IPS-18a (cell line): ENCODE measurements around the gene SYNGR2.
A peak's percentile ranks its signal among the peaks of the same experiment; 100 is the strongest.

Source experiments
- H3K27ac ChIP-seq: one replicate; pipeline ENCODE4 v1.5.1; 2013; ENCODE audit warnings: low read length
- H3K27me3 ChIP-seq: one replicate; pipeline ENCODE4 v1.6.1; 2013; ENCODE audit warnings: mild to moderate bottlenecking, low read length; ENCODE audit not compliant: control insufficient read depth, insufficient read depth
- H3K36me3 ChIP-seq: one replicate; pipeline ENCODE4 v1.6.1; 2013; ENCODE audit warnings: low read depth, low read length; ENCODE audit not compliant: control insufficient read depth
- H3K4me1 ChIP-seq: one replicate; pipeline ENCODE4 v1.6.1; 2013; ENCODE audit warnings: low read depth, low read length; ENCODE audit not compliant: control insufficient read depth
- H3K4me3 ChIP-seq: one replicate; pipeline ENCODE4 v1.5.1; 2013; ENCODE audit warnings: low read length
- H3K9ac ChIP-seq: one replicate; pipeline ENCODE4 v1.6.1; 2013; ENCODE audit warnings: mild to moderate bottlenecking, low read length, moderate library complexity
- H3K9me3 ChIP-seq: one replicate; pipeline ENCODE4 v1.6.1; 2013; ENCODE audit warnings: low read depth, low read length; ENCODE audit not compliant: control insufficient read depth

The SYNGR2 gene

DNA sequence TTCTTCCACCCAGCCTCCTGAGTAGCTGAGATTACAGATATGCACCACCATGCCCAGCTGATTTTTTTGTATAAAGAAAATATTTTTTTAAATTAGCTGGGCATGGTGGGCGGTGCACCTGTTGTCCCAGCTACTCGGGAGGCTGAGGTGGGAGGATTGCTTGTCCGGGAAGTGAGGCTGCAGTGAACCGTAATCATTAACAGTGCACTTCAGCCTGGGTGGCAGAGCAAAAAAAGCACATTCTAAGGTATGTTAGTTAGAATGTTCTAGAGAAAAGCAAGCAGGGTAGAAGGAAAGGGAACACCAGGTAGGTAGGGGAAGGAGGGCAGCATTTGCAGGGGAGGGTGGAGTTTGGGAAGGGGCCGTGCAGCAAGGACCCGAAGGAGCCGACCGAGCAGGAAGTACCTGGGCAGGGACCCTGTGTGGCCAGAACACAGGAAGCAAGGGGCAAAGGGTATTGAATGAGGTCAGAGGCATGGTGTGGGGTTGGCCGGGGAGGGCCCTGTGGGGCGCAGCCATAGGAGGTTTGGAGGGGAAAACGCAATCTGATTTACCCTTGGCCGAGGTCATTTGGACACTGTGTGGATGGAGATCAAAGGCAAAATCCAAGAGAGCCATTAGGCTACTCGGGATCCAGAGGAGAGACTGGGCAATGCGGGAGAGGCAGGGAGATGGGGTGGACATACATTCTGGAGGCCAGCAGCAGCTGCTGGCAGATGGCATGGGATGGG lies 19.9 kb upstream of the SYNGR2 start:
- no peaks in the 10 kb centered on the region for H3K4me1 ChIP-seq
- no peaks in the 10 kb centered on the region for H3K36me3 ChIP-seq
- no peak overlapping the region for H3K4me3 ChIP-seq
- no peaks in the 10 kb centered on the region for H3K27me3 ChIP-seq
- no peaks in the 10 kb centered on the region for H3K9me3 ChIP-seq
- no peak overlapping the region for H3K9ac ChIP-seq
- no peak overlapping the region for H3K27ac ChIP-seq

DNA sequence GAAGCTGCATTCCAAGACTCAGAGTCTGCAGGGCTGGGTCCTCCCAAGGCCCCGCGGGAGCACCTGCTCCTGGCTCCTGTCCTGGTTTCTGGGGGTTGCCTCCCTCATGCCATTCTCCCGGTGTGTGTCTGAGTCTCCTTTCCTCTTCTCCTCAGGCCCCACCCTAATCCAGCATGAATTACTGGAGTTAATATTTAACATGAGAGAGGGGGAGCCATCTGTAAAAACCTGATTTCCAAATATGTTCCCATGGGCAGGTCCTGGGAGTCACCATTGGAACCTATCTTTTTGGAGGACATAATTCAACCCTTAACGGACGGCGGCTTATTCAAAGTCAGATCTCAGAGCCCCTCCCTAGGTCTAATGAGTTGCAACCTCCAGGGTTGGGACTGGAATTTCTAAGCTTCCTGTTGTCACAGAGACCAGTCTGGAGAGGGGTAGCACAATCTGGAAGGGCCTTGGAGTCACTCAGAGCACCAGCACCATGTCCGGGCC lies 16.8 kb upstream of the SYNGR2 start:
- no peaks in the 10 kb centered on the region for H3K9me3 ChIP-seq
- H3K4me1 ChIP-seq = no peaks in the 10 kb centered on the region
- H3K9ac ChIP-seq = no peak overlapping the region
- no peaks in the 10 kb centered on the region for H3K36me3 ChIP-seq
- no peak overlapping the region for H3K27ac ChIP-seq
- no peak overlapping the region for H3K4me3 ChIP-seq
- H3K27me3 ChIP-seq = no peaks in the 10 kb centered on the region

GRCh38 chr17:78154903-78155811 lies 13.2 kb upstream of the SYNGR2 start:
- Histone ChIP-seq H3K36me3 (no peaks in the 10 kb centered on the region), H3K4me3 (no peak overlapping the region), H3K4me1 (no peaks in the 10 kb centered on the region), H3K27ac (no peak overlapping the region), H3K9ac (no peak overlapping the region), H3K27me3 (no peaks in the 10 kb centered on the region), H3K9me3 (no peaks in the 10 kb centered on the region)

DNA sequence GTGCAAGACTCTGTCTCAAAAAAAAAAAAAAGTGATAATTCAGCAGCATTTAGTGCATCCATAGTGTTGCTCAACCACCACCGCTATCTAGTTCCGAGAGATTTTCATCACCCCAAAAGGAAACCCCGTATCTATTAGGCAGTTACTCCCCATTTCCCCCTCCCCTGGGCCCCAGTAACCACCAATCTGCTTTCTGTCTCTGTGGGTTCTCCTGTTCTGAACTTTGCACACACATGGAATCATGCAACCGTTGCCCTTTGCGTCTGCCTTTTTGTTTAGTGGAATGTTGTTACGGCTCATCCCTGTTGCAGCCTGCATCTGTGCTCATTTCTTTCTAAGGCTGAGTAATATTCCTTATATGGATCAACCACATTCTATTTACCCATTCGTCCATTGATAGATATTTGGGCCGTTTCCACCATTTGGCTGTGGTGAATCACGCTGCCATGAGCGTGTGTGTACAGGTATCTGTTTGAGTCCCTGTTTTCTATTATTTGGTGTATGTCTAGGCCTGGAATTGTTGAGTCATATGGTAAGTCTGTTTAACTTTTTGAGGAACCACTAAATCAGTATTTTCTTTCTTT lies 8.7 kb upstream of the SYNGR2 start:
- no peak overlapping the region for H3K27ac ChIP-seq
- H3K36me3 ChIP-seq = no peaks in the 10 kb centered on the region
- no peaks in the 10 kb centered on the region for H3K27me3 ChIP-seq
- H3K4me1 ChIP-seq = no peaks in the 10 kb centered on the region
- no peaks in the 10 kb centered on the region for H3K9me3 ChIP-seq
- no peak overlapping the region for H3K4me3 ChIP-seq
- no peak overlapping the region for H3K9ac ChIP-seq

DNA sequence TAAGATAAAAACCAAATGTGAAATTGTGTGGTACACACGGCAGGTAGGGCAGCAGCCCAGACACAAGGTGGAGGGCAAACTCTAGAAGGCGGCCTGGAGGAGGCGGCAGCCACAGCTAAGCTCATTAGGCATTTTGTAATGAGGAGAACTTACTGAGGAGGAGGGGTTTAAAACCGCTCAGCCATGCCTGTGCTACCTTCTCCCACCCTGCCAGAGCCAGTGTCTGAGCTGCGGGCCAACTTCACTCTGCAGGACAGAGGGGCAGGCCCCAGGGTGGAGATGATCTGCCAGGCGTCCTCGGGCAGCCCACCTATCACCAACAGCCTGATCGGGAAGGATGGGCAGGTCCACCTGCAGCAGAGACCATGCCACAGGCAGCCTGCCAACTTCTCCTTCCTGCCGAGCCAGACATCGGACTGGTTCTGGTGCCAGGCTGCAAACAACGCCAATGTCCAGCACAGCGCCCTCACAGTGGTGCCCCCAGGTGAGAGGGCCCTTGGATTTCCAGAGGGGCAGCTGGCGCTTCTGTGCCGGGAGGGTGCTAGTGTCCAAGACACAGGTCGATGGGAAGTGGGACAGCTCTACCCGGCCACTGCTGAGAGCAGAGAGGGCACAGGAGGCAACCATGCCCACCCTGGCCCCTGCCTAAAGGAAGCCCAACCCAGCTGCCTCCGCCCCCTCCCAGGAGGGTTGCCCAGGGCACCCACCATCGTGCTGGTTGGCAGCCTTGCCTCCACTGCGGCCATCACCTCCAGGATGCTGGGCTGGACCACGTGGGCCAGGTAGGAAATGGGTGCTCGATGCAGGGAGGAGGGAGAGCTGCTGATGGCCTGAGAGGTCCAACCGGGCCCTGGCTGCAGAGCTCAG lies 4.3 kb upstream of the SYNGR2 start:
- Histone ChIP-seq H3K4me1 (no peaks in the 10 kb centered on the region), H3K36me3 (no peaks in the 10 kb centered on the region), H3K9me3 (no peaks in the 10 kb centered on the region), H3K27me3 (no peaks in the 10 kb centered on the region), H3K27ac (no peak overlapping the region), H3K4me3 (no peak overlapping the region), H3K9ac (no peak overlapping the region)

DNA sequence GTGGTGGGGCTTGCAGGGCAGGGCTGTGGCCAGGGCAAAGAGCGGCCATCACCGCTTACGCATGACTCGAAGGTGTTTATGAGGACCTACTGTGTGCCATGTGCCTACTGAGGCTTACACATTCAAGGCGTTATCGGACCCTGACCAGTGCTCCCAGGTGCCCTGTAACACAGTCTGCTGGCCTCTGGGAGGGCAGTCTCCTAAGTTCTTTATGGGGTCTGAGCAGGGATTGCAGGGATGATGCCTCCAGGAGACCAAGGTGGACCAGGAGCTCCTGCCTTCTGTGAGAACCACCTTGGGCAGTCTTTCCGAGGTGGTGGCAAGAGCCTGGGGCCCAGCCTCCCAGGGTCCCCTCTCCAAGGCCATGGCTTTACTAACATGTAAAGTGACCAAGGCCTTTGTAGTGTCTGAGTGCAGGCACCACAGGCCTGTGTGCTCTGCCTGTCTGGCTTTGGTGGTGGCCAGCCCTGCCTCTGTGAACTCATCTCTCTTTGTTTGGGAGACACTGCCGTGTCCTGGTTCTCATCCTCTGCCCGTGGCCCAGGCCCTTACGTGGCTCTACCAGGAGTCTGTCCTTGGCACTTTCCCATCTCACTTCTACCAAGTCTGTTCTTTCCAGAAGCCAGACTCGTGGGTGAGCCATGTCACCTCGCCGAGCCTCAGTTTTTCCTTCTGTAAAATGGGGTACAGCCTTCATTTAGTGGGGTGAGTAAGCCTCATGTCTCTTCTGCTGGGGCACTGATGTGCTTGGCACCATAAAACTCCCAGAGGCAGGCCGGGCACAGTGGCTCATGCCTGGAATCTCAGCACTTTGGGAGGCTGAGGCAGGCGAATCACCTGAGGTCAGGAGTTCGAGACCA lies 3.4 kb upstream of the SYNGR2 start:
- Histone ChIP-seq H3K27me3 (no peaks in the 10 kb centered on the region), H3K36me3 (no peaks in the 10 kb centered on the region), H3K4me3 (no peak overlapping the region), H3K9ac (no peak overlapping the region), H3K4me1 (no peaks in the 10 kb centered on the region), H3K9me3 (no peaks in the 10 kb centered on the region), H3K27ac (no peak overlapping the region)

GRCh38 chr17:78166416-78166815 lies 2.0 kb upstream of the SYNGR2 start:
- H3K27ac ChIP-seq = no peak overlapping the region
- H3K9ac ChIP-seq = no peak overlapping the region
- no peaks in the 10 kb centered on the region for H3K27me3 ChIP-seq
- no peak overlapping the region for H3K4me3 ChIP-seq
- no peaks in the 10 kb centered on the region for H3K9me3 ChIP-seq
- no peaks in the 10 kb centered on the region for H3K36me3 ChIP-seq
- no peaks in the 10 kb centered on the region for H3K4me1 ChIP-seq

- Histone ChIP-seq H3K4me3 (peak overlapping the region; percentile 58), H3K9me3 (no peaks in the 10 kb centered on the region), H3K4me1 (peaks cover 12% of the 10 kb centered on the region), H3K9ac (no peak overlapping the region), H3K36me3 (peaks cover 8% of the 10 kb centered on the region), H3K27me3 (no peaks in the 10 kb centered on the region), H3K27ac (no peak overlapping the region)
Observed at GRCh38 chr17:78168903-78169793, 767 bp downstream of the SYNGR2 start.

GRCh38 chr17:78170692-78171590 lies 2.6 kb downstream of the SYNGR2 start:
- H3K27me3 ChIP-seq = no peaks in the 10 kb centered on the region
- H3K36me3 ChIP-seq = peaks cover 22% of the 10 kb centered on the region
- no peak overlapping the region for H3K4me3 ChIP-seq
- H3K9ac ChIP-seq = no peak overlapping the region
- H3K9me3 ChIP-seq = no peaks in the 10 kb centered on the region
- H3K4me1 ChIP-seq = peaks cover 12% of the 10 kb centered on the region
- H3K27ac ChIP-seq = no peak overlapping the region
